HG03520 (cell line): Measurements from ENCODE around the gene KIF27.
"Not testable (repeated sequence)": the region's sequence is repeated elsewhere in the genome, so short reads cannot be mapped to it uniquely, and the experiment has no call there.

Source experiments
- ATAC-seq: cut with Tn5 transposase; IDR thresholded peaks from one replicate; pipeline ENCODE4 v1.9.1; 2021; ENCODE audit warnings: mild to moderate bottlenecking, moderate library complexity; ENCODE audit not compliant: unreplicated experiment

KIF27 gene

DNA sequence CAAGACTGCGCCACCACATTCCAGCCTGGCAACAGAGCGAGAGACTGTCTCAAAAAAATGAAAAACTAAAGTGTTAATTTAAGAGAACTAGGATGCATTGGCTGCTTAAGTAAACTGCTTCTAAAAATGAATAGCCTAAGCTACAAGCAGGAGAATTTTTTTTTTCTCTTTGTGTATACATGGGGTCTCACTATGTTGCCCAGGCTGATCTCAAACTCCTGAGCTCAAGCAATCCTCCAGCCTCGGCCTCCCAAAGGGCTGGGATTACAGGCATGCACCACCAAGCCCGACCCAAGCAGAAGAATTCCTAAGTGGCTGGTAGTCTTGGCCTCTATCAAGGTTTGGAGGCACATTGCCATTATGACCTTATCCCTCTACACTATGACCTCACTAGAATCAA, 106.1 kb downstream of the KIF27 start:
- not testable (repeated sequence) for ATAC-seq

DNA sequence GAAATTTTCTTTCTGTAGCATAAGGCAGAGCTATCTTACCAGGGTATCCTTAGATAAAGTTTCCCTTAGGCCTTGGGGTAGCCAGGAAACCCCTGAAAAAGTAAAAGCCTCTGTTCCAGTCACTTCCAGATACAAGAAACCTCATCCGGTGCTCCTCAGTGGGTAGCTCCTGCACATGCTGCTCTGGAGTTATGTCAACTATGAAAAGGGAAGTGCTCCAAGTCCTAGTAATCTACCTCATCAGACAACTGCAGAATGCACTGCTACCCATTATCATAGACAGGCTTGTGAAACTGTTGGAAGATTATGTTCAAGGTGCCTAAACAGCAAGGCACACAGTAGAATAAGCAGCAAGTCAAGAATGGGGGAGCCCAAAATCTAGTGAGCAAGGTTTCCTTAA, 112.0 kb downstream of the KIF27 start:
- not testable (repeated sequence) for ATAC-seq

DNA sequence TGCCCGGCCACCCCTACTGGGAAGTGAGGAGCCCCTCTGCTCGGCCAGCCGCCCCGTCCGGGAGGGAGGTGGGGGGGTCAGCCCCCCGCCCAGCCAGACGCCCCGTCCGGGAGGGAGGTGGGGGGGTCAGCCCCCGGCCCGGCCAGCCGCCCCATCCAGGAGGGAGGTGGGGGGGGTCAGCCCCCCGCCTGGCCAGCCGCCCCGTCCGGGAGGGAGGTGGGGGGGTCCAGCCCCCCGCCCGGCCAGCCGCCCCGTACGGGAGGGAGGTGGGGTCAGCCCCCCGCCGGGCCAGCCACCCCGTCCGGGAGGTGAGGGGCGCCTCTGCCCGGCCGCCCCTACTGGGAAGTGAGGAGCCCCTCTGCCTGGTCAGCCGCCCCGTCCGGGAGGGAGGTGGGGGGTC, 116.8 kb downstream of the KIF27 start:
- ATAC-seq: not testable (repeated sequence)

DNA sequence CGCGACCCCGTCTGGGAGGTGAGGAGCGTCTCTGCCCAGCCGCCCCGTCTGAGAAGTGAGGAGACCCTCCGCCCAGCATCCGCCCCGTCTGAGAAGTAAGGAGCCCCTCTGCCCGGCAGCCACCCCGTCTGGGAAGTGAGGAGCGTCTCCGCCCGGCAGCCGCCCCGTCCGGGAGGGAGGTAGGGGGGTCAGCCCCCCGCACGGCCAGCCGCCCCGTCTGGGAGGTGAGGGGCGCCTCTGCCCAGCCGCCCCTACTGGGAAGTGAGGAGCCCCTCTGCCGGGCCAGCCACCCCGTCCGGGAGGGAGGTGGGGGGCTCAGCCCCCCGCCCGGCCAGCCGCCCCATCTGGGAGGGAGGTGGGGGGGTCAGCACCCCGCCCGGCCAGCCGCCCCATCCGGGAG, 117.3 kb downstream of the KIF27 start:
- ATAC-seq: not testable (repeated sequence)

DNA sequence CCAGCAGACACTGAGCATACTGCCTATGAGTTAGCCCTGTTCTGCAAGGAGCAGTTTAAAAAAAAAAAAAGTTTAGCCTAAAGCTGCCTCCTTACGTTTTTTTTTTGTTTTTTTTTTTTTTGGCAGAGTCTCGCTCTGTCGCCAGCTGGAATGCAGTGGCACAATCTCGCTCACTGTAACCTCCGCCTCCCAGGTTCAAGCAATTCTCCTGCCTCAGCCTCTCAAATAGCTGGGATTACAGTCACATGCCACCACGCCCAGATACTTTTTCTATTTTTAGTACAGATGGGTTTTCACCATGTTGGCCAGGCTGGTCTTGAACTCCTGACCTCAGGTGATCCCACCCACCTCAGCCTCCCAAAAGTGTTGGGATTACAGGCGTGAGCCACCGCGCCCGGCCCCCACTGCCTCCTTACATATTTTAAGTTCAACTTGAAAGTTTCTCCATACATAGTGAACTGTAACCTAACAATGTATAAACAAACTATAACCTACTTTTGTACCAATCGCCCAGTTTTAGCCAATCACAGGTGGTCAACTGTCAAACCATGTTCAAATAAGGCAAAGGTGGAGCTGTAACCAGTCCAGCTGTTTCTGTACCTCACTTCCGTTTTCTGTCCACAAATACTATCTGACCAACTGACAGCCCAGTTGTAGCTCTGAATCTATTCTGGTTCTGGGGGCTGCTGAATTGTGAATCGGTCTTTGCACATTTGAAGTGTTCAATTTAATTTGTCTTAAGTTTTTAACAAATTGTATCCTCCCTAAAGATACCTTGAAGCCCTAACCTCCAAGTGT, 120.8 kb downstream of the KIF27 start:
- ATAC-seq: no peak

DNA sequence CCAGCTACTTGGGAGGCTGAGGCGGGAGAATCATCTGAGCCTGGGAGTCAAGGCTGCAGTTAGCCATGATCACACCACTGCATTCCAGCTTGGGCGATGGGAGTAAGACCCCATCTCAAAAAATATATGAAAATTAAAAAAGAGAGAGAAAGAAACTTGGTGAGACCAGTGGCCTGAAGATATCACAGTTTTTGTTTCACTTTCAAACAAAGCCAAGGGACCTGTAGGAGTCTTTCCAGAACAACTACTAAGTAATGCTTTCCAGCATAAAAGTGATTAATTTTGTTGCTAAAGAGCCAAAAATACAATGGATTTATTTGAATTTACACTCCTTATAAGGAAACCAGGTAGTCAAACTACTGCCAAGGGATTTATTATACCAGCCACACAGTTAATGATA, 127.2 kb downstream of the KIF27 start:
- no peak for ATAC-seq

DNA sequence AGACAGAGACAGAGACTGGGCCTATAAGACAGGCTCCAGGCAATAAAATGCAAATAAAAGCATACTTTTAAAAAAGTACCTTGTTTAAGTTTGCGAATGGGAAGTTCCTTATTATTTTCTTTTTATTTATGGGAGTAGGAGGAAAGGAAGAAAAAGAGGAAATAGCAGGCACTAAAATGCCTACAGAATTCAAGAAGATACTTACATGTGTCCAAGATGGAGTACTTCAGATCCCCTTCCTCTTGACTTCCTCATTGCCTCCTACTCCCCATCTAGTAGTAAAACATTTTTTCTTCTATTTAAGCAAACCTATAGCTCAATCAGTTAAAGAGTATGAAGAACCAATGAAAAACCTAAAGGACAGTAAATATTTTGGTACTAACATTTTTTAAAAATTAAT, 128.5 kb downstream of the KIF27 start:
- no peak for ATAC-seq
